NT2/D1 (cell line): ENCODE results near the gene TMEM121.

Experiments
- DNase-seq: peaks from one replicate; pipeline ENCODE4 v3.0.0-alpha.2; 2011; ENCODE audit warnings: low read depth, low spot score
- H3K27me3 ChIP-seq: 2 replicates; pipeline ENCODE4 v1.6.0; 2011; ENCODE audit warnings: mild to moderate bottlenecking; ENCODE audit not compliant: insufficient read length, insufficient read depth
- H3K36me3 ChIP-seq: 2 replicates; pipeline ENCODE4 v1.6.1; 2011; ENCODE audit warnings: mild to moderate bottlenecking, low read length, mixed read lengths; ENCODE audit not compliant: insufficient read depth, insufficient read length
- H3K4me1 ChIP-seq: 2 replicates; pipeline ENCODE4 v1.5.1; 2011; ENCODE audit not compliant: insufficient read depth, insufficient read length
- H3K4me3 ChIP-seq: 2 replicates; pipeline ENCODE4 v1.5.1; 2011; ENCODE audit warnings: low read depth; ENCODE audit not compliant: insufficient read length
- H3K9ac ChIP-seq: 2 replicates; pipeline ENCODE4 v1.6.0; 2011; ENCODE audit warnings: low read depth; ENCODE audit not compliant: insufficient read length
- H3K9me3 ChIP-seq: 2 replicates; pipeline ENCODE4 v1.5.1; 2011; ENCODE audit warnings: mild to moderate bottlenecking, low read length; ENCODE audit not compliant: insufficient read depth
- SUZ12 ChIP-seq: IDR thresholded peaks from 2 replicates; pipeline ENCODE4 v1.6.1; 2011; ENCODE audit not compliant: insufficient read length, insufficient read depth; ENCODE audit errors: extremely low read depth
- YY1 ChIP-seq: IDR thresholded peaks from 2 replicates; pipeline ENCODE4 v1.6.1; 2011; ENCODE audit not compliant: insufficient read length, insufficient read depth
- ZNF274 ChIP-seq: IDR thresholded peaks from 2 replicates; pipeline ENCODE4 v1.6.1; 2011; ENCODE audit warnings: mild to moderate bottlenecking, low read depth, low read length

TMEM121 gene

GRCh38 chr14:105480199-105480746, 46.1 kb upstream of the TMEM121 start:
- peaks cover 6% of the 10 kb centered on the region for H3K36me3 ChIP-seq
- H3K4me3 ChIP-seq: no peak overlapping the region
- H3K9me3 ChIP-seq: no peaks in the 10 kb centered on the region
- TF ChIP-seq ZNF274: no peak
- no peak for TF ChIP-seq SUZ12
- TF ChIP-seq YY1: no peak
- H3K9ac ChIP-seq: no peak overlapping the region
- peaks cover 41% of the 10 kb centered on the region for H3K4me1 ChIP-seq
- no peak for DNase-seq
- peaks cover 8% of the 10 kb centered on the region for H3K27me3 ChIP-seq

DNA sequence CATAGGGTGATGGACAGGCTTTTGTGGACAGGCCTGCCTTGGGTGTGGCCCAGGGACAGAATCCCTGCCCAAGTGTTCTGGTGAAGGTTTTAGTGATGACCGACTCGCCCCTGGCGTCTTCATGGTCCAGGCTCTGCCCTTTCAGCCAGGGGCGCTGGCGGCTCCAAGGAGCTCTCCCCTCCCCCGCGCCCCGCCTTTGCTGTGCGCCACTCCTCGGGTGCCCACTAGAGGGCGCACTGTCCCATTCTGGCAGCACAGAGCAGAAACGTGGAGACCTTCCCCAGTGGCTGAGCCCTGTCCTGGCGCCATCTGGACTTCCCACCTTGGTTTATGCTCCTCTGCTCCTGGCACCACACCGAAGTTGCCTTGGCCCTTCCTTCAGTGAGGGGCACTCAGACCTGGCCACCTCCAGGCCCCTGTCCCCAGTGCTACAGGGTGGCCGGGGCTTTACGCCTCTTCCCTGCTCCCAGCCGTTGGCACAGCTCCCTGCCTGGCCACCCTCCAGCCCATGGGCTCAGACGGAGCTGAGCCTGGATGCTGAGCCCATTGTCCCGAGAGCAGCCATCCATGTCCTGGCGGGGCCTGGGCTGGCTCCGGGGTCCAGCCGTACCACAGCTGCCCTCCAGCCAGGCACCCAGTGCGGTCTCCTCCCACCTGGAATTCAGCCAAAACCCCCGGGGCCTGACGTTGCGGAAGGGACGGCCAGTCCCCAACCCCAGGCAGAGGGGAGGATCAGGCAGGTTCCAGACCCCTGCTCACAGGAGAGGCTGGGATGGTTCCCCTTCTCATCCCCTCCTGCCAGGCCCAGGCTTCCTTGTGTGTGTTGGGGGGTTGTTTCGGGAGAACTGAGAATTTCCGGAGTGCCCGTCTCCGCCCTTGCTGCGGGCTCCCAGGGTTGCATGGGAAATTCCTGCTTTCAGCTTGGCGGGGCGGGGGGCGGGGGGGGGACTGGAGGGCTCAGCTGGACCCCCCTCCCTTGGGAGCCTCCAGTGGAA, 45.3 kb upstream of the TMEM121 start:
- DNase-seq: peak; percentile 77
- no peaks in the 10 kb centered on the region for H3K9me3 ChIP-seq
- no peak for TF ChIP-seq ZNF274
- TF ChIP-seq YY1: no peak
- TF ChIP-seq SUZ12: no peak
- H3K4me3 ChIP-seq: peak overlapping the region; percentile 40
- peaks cover 40% of the 10 kb centered on the region for H3K4me1 ChIP-seq
- H3K36me3 ChIP-seq: peaks cover 6% of the 10 kb centered on the region
- peak overlapping the region; percentile 80 for H3K9ac ChIP-seq
- H3K27me3 ChIP-seq: peaks cover 15% of the 10 kb centered on the region

- H3K9ac ChIP-seq: peak overlapping the region; percentile 56
- peaks cover 6% of the 10 kb centered on the region for H3K36me3 ChIP-seq
- H3K4me3 ChIP-seq: peak overlapping the region; percentile 18
- no peaks in the 10 kb centered on the region for H3K9me3 ChIP-seq
- DNase-seq: peak; percentile 78
- peaks cover 20% of the 10 kb centered on the region for H3K27me3 ChIP-seq
- peaks cover 31% of the 10 kb centered on the region for H3K4me1 ChIP-seq
- TF ChIP-seq SUZ12: no peak
- no peak for TF ChIP-seq YY1
- TF ChIP-seq ZNF274: no peak
These were observed 44.4 kb upstream of the TMEM121 start for GRCh38 chr14:105481886-105482457.

- TF ChIP-seq SUZ12 (no peak), ZNF274 (no peak), YY1 (no peak)
- H3K9ac ChIP-seq: peak overlapping the region; percentile 56
- no peaks in the 10 kb centered on the region for H3K9me3 ChIP-seq
- DNase-seq: no peak
- H3K4me1 ChIP-seq: peaks cover 28% of the 10 kb centered on the region
- H3K36me3 ChIP-seq: peaks cover 6% of the 10 kb centered on the region
- H3K27me3 ChIP-seq: peaks cover 20% of the 10 kb centered on the region
- no peak overlapping the region for H3K4me3 ChIP-seq
These were observed 43.8 kb upstream of the TMEM121 start for GRCh38 chr14:105482486-105483110.

DNA sequence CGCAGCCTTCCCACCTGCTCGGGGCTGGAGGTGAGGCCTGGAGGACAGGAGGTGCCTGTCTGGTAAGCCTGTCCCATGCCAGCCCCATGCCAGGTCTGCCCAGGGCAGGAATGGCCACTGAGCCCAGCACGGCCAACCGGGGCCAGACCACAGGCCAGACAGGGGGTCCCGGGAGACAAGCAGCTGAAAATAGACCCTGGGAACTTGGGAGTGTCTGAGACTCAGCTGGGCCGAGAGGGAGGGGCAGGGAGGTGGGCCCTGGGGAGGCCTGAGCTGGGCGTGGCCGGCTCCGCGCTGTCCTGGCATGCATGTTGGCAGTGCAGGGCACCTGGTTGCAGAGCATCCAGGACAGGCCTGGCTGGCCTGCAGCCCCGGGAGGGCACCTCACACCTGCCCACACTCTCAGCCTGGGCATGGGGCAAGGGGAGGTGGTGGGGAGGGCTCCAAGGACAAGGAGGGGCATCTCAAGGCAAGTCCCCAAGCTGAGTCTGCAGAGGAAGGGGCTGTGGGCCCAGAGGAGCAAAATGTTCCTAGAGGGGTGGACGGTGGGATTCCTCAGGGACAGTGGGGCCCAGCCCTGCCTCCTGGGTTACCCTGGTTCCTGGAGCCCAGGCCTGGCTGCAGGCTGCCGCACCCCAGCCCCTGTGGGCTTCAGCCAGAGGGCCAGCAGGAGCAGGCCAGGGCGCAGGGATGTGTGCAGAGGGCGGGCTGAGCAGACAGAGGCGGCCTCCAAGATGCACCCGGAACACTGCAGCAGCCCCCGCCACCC, 42.9 kb upstream of the TMEM121 start:
- H3K9me3 ChIP-seq: no peaks in the 10 kb centered on the region
- H3K4me1 ChIP-seq: peaks cover 35% of the 10 kb centered on the region
- no peak for TF ChIP-seq SUZ12
- TF ChIP-seq ZNF274: no peak
- TF ChIP-seq YY1: no peak
- peaks cover 8% of the 10 kb centered on the region for H3K36me3 ChIP-seq
- no peak overlapping the region for H3K4me3 ChIP-seq
- no peak overlapping the region for H3K9ac ChIP-seq
- DNase-seq: no peak
- H3K27me3 ChIP-seq: peaks cover 20% of the 10 kb centered on the region

DNA sequence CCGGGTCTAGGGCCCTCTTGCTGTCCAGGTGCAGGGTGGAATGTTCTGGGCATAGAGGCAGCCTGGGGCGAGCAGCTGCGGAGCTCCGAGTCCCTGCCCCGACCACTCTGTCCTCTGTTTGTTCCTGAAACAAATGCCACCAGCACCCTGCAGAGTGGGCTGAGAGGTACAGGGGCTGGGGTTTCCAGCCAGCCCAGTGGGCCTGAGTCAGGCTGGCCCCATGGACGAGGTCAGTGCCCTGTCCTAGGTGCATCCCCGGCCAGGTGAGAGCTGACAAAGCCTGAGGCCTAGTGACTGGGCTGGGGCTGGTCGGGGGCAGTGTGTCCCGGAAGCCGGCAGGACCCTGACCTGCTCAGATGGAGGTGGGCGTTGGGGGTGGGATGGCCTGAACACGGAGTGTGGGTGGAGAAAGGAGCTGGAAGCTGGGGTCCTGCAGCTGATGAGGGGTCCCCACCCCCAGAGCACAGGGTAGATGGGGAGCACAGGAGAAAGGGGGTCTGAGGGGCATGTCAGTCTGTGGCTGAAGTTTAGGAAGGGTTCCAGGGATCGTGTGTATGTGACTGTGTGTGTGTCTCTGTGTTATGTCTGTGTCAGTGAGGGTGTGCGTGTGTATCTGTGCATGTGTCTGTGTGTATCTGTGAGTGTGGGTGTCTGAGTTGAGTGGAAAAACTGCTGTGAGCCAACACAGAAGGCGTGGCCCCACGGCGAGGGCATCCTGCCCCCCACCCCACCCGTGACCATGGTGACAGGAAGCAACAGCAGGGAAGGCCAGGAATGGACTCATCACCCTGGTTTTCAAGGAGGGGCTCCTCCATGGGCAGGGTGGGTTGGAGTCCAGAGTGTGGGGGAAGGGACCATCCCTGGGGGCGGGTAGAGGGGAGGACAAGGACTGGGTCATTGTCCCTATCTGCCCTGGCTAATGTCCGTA, 42.0 kb upstream of the TMEM121 start:
- Histone ChIP-seq H3K36me3 (peaks cover 11% of the 10 kb centered on the region), H3K4me3 (no peak overlapping the region), H3K27me3 (peaks cover 20% of the 10 kb centered on the region), H3K9ac (no peak overlapping the region), H3K4me1 (peaks cover 40% of the 10 kb centered on the region), H3K9me3 (no peaks in the 10 kb centered on the region)
- DNase-seq: no peak
- no peak for TF ChIP-seq ZNF274
- no peak for TF ChIP-seq YY1
- no peak for TF ChIP-seq SUZ12
